Esophagus muscularis mucosa (tissue), 3 donors: ENCODE results near the gene MUC4.

Experiments used
- POLR2AphosphoS5 ChIP-seq, 2 donors: sonication (generic); formaldehyde crosslinking; IDR thresholded peaks; one replicate each; pipeline ENCODE4 v1.6.1; 2017; ENCODE audit warnings: antibody characterized with exemption in 2 of 2
- TF ChIP-seq, protein P1 (sequence below), 3 experiments: fragments of 200-600 bp in 2 of 3; fragments of 450-650 bp in 1 of 3; sonication (generic) in 2 of 3; IDR thresholded peaks; one replicate each; pipeline ENCODE4 v1.5.1; 2017 to 2019; ENCODE audit warnings: antibody characterized with exemption in 3 of 3, mild to moderate bottlenecking in 2 of 3, moderate library complexity in 1 of 3

DNA sequence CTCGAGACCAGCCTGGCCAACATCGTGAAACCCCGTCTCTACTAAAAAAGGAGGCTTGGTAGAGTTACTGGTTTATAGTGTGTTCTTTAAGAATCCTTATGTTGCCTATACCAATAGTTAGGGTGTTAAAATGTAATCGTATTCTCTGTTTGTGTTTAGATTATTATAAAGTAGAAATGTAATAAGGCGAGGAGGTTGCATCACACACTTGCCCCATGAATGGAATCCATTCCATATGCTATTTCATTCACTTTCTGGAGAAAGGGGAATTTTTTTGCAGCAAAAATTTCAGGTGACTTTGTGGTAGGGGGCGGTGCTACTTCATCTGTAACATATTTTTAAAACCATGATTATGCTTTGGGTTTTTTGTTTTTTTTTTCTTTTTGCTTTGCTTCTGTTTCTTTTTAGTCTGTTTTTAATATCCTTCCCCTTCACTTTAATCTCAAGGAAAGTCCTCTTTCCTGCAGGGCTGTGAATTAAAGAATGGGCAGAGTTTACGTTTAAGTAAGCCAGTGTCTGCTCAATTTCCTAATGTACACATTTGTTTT lies 33.0 kb upstream of the MUC4 start:
- TF ChIP-seq, protein P1, sequence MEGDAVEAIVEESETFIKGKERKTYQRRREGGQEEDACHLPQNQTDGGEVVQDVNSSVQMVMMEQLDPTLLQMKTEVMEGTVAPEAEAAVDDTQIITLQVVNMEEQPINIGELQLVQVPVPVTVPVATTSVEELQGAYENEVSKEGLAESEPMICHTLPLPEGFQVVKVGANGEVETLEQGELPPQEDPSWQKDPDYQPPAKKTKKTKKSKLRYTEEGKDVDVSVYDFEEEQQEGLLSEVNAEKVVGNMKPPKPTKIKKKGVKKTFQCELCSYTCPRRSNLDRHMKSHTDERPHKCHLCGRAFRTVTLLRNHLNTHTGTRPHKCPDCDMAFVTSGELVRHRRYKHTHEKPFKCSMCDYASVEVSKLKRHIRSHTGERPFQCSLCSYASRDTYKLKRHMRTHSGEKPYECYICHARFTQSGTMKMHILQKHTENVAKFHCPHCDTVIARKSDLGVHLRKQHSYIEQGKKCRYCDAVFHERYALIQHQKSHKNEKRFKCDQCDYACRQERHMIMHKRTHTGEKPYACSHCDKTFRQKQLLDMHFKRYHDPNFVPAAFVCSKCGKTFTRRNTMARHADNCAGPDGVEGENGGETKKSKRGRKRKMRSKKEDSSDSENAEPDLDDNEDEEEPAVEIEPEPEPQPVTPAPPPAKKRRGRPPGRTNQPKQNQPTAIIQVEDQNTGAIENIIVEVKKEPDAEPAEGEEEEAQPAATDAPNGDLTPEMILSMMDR (IDR thresholded peaks at IDR 0.05): no peak
- TF ChIP-seq POLR2AphosphoS5 (IDR thresholded peaks at IDR 0.05): no peak
